ENCODE results near the gene ATG12.

GRCh38 chr5:115800108-115800507 is 41.3 kb downstream of the ATG12 start:
- TF ChIP-seq, protein P1, sequence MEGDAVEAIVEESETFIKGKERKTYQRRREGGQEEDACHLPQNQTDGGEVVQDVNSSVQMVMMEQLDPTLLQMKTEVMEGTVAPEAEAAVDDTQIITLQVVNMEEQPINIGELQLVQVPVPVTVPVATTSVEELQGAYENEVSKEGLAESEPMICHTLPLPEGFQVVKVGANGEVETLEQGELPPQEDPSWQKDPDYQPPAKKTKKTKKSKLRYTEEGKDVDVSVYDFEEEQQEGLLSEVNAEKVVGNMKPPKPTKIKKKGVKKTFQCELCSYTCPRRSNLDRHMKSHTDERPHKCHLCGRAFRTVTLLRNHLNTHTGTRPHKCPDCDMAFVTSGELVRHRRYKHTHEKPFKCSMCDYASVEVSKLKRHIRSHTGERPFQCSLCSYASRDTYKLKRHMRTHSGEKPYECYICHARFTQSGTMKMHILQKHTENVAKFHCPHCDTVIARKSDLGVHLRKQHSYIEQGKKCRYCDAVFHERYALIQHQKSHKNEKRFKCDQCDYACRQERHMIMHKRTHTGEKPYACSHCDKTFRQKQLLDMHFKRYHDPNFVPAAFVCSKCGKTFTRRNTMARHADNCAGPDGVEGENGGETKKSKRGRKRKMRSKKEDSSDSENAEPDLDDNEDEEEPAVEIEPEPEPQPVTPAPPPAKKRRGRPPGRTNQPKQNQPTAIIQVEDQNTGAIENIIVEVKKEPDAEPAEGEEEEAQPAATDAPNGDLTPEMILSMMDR (IDR thresholded peaks at IDR 0.05): no peak
- no peak for TF ChIP-seq POLR2AphosphoS5 (IDR thresholded peaks at IDR 0.05; ENCODE audit: insufficient read depth in 1 of 2, low read depth in 1 of 2)
- TF ChIP-seq POLR2A (IDR thresholded peaks at IDR 0.05): no peak
